Large intestine (tissue), 3 donors: ENCODE results near the gene FBXO31. TPM values are rescaled to one million over a fixed set of nuclear protein-coding genes. Genes with fewer than 3 reads are reported as not detected.
A peak's percentile ranks its signal among the peaks of the same experiment; 100 is the strongest.
"Not testable (repeated sequence)": the region's sequence is repeated elsewhere in the genome, so short reads cannot be mapped to it uniquely, and the experiment has no call there.

ENCODE experiments used
- DNase-seq, 2 donors: peaks; one replicate each; pipeline versions ENCODE4 v3.0.0 to v3.0.0-alpha.2; 2013
- H3K27ac ChIP-seq: one replicate; pipeline ENCODE4 v1.5.1; 2013; ENCODE audit warnings: low read length
- H3K27me3 ChIP-seq: 2 replicates; pipeline ENCODE4 v1.6.1; 2013; ENCODE audit warnings: low read length; ENCODE audit not compliant: control insufficient read depth, insufficient read depth
- H3K36me3 ChIP-seq: 2 replicates; pipeline ENCODE4 v1.6.1; 2013; ENCODE audit warnings: low read length; ENCODE audit not compliant: control insufficient read depth, insufficient read depth
- H3K4me1 ChIP-seq: one replicate; pipeline ENCODE4 v1.6.1; 2013; ENCODE audit warnings: low read length; ENCODE audit not compliant: control insufficient read depth, insufficient read depth
- H3K4me3 ChIP-seq: one replicate; pipeline ENCODE4 v1.5.1; 2013; ENCODE audit warnings: low read length
- H3K9me3 ChIP-seq: one replicate; pipeline ENCODE4 v1.6.1; 2013; ENCODE audit warnings: mild to moderate bottlenecking, low read depth, low read length, moderate library complexity; ENCODE audit not compliant: control insufficient read depth
- WGBS: methylation state at CpG from one replicate; pipeline ENCODE4 v1.1.5; 2013; ENCODE audit warnings: low lambda C conversion rate; ENCODE audit not compliant: insufficient coverage; 5-methylcytosine and 5-hydroxymethylcytosine counted together
- polyA plus RNA-seq: library from polyadenylated mRNA; unstranded; fragments of 120-200 nt; gene quantifications from one replicate; pipeline ENCODE4 v1.2.1, GENCODE V29; 2013

Gene FBXO31
- polyA plus RNA-seq, 1 donor: 18.3 TPM

- Histone ChIP-seq H3K36me3 (peaks cover 15% of the 10 kb centered on the region), H3K27me3 (no peaks in the 10 kb centered on the region), H3K4me3 (no peak overlapping the region), H3K27ac (no peak overlapping the region), H3K4me1 (peaks cover 15% of the 10 kb centered on the region), H3K9me3 (no peaks in the 10 kb centered on the region)
- DNase-seq: no peak
- WGBS: 100% methylated on average over 1 of the region's 7 CpGs
These were observed 11.7 kb upstream of the FBXO31 start for GRCh38 chr16:87395181-87395842.

- peaks cover 18% of the 10 kb centered on the region for H3K4me1 ChIP-seq
- no peak overlapping the region for H3K4me3 ChIP-seq
- H3K36me3 ChIP-seq: peaks cover 6% of the 10 kb centered on the region
- no CpG with 5 or more reads among the region's 6 CpGs for WGBS
- H3K27ac ChIP-seq: no peak overlapping the region
- H3K9me3 ChIP-seq: no peaks in the 10 kb centered on the region
- H3K27me3 ChIP-seq: no peaks in the 10 kb centered on the region
- DNase-seq: no peak
These were observed 10.1 kb upstream of the FBXO31 start for GRCh38 chr16:87393680-87394055.

GRCh38 chr16:87392821-87393679, 9.5 kb upstream of the FBXO31 start:
- H3K27me3 ChIP-seq: no peaks in the 10 kb centered on the region
- no CpG with 5 or more reads among the region's 53 CpGs for WGBS
- H3K27ac ChIP-seq: peak overlapping the region; percentile 60
- DNase-seq: peak in 1 of 2 donors; percentile 65
- peaks cover 2% of the 10 kb centered on the region for H3K36me3 ChIP-seq
- peak overlapping the region; percentile 66 for H3K4me3 ChIP-seq
- H3K4me1 ChIP-seq: peaks cover 20% of the 10 kb centered on the region
- no peaks in the 10 kb centered on the region for H3K9me3 ChIP-seq

- peaks cover 26% of the 10 kb centered on the region for H3K4me1 ChIP-seq
- H3K27me3 ChIP-seq: no peaks in the 10 kb centered on the region
- peak within 1 kb of the TSS; percentile 93 for H3K27ac ChIP-seq
- peak within 1 kb of the TSS; percentile 73 for H3K4me3 ChIP-seq
- peaks cover 2% of the 10 kb centered on the region for H3K36me3 ChIP-seq
- no peaks in the 10 kb centered on the region for H3K9me3 ChIP-seq
- WGBS: no CpG with 5 or more reads among the region's 113 CpGs
- peak; percentile 98 for DNase-seq
These were observed 8.6 kb upstream of the FBXO31 start, which contains the start of gene MAP1LC3B for GRCh38 chr16:87391950-87392820. Gene MAP1LC3B (plus strand): TSS chr16:87392336. CDS start chr16:87392428, 92 bp downstream.

- WGBS: no CpG with 5 or more reads among the region's 44 CpGs
- H3K4me1 ChIP-seq: peaks cover 31% of the 10 kb centered on the region
- peak overlapping the region; percentile 73 for H3K4me3 ChIP-seq
- H3K27me3 ChIP-seq: no peaks in the 10 kb centered on the region
- no peaks in the 10 kb centered on the region for H3K9me3 ChIP-seq
- H3K36me3 ChIP-seq: peaks cover 2% of the 10 kb centered on the region
- H3K27ac ChIP-seq: peak overlapping the region; percentile 93
- DNase-seq: peak in 1 of 2 donors; percentile 80
These were observed 7.9 kb upstream of the FBXO31 start for GRCh38 chr16:87391324-87391949.

GRCh38 chr16:87390641-87391323, 7.2 kb upstream of the FBXO31 start:
- DNase-seq: no peak
- H3K4me3 ChIP-seq: no peak overlapping the region
- H3K36me3 ChIP-seq: peaks cover 2% of the 10 kb centered on the region
- WGBS: 100% methylated on average over 1 of the region's 24 CpGs
- no peaks in the 10 kb centered on the region for H3K27me3 ChIP-seq
- no peaks in the 10 kb centered on the region for H3K9me3 ChIP-seq
- H3K27ac ChIP-seq: peak overlapping the region; percentile 93
- peaks cover 31% of the 10 kb centered on the region for H3K4me1 ChIP-seq

- H3K36me3 ChIP-seq, H3K27ac ChIP-seq, DNase-seq, H3K9me3 ChIP-seq, H3K4me3 ChIP-seq, H3K27me3 ChIP-seq: not testable (repeated sequence)
- no CpG with 5 or more reads among the region's 9 CpGs for WGBS
- H3K4me1 ChIP-seq: peaks cover 31% of the 10 kb centered on the region
These were observed 6.3 kb upstream of the FBXO31 start for GRCh38 chr16:87389914-87390313.

- Histone ChIP-seq H3K27me3 (no peaks in the 10 kb centered on the region), H3K27ac (peak overlapping the region; percentile 99), H3K4me3 (no peak overlapping the region), H3K9me3 (no peaks in the 10 kb centered on the region), H3K4me1 (peaks cover 33% of the 10 kb centered on the region), H3K36me3 (no peaks in the 10 kb centered on the region)
- no CpG with 5 or more reads among the region's 5 CpGs for WGBS
- DNase-seq: no peak
These were observed 5.7 kb upstream of the FBXO31 start for GRCh38 chr16:87389245-87389644.

- Histone ChIP-seq H3K27ac (peak overlapping the region; percentile 99), H3K36me3 (no peaks in the 10 kb centered on the region), H3K27me3 (no peaks in the 10 kb centered on the region), H3K4me1 (peaks cover 30% of the 10 kb centered on the region), H3K4me3 (no peak overlapping the region), H3K9me3 (no peaks in the 10 kb centered on the region)
- DNase-seq: no peak
- WGBS: no CpG with 5 or more reads among the region's 1 CpG
These were observed 5.2 kb upstream of the FBXO31 start for GRCh38 chr16:87388818-87389134.
